Stimulated activated CD8-positive, alpha-beta memory T cell treated with anti-CD3 and anti-CD28 coated beads, Interleukin-12 subunit alpha, Interleukin-12 subunit beta, amount 100 ng/mL, for 1 hour (primary cell): Measurements from ENCODE around the gene WWOX.

ENCODE experiments used
- DNase-seq: peaks from one replicate; pipeline ENCODE4 v3.0.0-alpha.2; 2020; ENCODE audit warnings: low read depth

Gene WWOX

DNA sequence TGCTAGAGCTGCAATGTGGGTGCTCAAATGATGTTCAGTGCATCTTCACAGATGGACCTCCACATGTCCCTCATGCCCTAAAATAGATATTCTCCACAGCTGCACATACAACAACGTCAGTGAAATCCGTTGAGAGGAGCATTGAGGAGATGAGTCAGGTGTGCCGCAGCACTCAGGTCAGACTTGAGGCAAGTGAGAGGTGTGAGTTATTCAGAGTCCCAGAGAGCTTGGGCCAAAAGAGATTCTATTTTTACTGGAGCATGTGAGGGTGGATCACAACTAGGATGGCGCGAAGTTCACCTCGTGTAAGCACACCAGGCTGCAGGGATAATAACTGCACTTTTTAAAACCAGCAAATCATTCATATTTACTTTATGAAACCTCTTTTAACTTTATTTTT is 855.8 kb downstream of the WWOX start:
- no peak for DNase-seq

DNA sequence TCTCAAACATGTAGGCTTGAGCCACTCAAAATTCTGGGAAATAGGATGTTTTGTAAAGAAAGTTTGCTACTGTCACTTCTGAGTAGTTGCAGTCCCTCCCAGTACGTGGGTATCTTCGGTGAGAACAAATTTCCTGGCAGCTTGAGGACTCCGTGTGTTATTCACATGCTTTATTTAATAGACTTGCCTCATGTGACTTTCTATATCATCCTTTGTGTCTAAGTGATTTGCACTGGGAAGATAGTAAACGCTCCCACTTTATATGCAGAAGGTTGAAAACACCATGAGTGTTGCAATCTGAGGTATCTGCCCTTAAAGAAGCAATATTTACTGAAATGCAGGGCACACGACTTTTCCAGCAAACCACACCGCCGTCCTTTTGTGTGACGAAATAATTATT is 857.4 kb downstream of the WWOX start:
- DNase-seq = no peak

DNA sequence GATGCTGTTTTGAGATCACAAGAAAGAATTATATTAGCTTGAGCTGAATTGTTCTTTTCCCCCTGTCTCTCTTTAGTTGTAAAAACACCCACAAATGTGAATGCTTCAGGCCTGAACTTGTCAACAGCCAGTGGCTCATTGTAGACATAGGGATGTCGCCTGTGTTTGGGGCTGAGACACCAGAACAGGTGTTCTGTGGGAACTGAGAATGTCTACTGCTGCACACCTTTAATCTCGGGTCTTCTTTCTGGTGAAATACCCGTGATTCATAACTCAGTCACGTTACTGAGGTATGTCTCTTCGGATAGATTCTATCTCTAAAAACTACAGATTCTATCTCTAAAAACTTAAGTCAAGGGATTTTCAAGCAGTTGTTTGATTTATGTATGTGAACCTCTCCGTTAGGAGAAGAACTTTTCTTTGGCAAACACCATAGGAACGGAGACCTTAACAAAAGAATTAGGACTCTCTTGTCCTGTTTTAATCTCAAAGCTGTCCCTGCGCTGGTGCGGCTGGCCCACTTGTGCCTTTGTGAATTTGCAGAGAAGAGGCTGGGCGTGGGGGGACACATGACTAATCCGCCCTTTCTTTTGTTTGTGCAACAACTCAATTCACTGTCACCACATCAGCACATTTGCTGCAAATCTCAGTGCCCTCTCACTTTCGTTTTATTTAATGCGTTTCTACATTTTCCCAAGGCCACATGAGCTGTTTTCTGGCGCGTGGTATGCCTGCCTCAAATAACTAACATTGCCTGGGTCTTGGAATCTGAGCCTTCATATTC is 858.1 kb downstream of the WWOX start:
- DNase-seq = no peak

DNA sequence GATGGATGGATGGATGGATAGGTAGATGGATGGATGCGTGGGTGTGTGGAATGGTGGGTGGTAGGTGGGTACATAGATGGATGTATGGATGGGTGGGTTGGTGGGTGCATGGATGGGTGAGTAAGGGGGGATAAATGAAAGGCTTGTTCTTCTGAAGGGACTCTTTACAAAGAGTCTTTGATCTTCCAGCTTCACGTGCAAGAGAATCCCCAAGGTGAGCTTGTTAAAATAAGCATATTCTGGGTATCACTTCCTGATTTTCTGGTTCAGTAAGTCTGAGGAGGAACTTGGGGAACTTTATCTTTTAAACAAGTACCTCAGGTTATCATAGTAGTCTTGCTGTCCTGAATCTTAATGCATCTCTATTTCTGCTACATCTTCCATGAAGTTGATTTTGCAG is 862.0 kb downstream of the WWOX start:
- DNase-seq = no peak

DNA sequence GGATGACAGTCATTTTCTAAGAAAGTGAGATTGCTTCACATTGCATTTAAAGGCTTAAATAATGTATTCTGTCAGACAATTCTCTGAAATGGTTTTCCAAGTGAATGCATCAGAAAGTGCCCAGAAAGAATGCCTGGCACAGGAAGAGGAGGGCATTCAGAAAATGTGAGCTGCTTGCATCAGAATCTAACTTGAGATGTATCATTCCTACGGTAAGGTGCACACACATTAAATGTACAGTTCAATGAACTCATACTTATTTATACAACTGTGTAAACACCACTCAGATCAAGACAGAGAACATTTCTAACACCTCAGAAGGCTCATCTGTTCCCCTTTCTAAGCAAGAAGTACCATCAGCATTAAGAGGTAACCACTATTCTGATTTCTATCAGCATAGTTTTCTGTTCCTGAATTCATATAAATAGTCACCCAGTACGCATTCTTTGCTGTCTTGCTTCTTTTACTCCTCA is 863.0 kb downstream of the WWOX start:
- DNase-seq = no peak

DNA sequence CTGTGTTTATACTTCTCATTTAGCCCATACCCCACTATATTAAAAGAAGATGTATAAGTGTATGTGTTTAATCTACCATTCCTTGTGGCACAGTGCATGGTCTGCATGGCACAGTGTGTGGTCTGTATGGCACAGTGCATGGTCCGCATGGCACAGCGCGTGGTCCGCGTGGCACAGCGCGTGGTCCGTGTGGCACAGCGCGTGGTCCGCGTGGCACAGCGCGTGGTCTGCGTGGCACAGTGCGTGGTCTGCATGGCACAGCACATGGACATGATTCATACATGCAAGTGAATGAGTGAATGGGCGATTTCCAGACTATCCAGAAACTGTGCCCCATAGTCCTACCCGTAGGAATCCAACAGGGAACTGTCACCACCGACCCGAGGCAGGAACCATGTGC is 868.5 kb downstream of the WWOX start:
- DNase-seq = no peak

DNA sequence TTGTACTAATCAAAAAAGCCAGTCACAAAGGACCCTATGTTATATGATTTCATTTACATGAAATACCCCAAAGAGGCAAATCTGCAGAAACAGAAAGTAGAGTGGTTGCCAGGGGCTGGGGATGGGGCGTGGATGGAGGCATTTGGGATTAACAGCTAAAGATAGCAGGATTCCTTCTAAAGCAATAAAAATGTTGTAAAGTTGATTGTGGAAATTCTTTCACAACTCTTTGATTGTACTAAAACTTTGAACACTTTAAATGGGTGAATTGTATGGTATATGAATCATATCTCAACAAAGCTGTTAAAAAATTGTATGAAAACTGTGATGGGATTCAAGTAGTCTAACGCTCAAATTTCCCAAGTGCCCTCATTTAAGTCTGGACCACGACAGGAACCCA is 870.3 kb downstream of the WWOX start:
- no peak for DNase-seq

DNA sequence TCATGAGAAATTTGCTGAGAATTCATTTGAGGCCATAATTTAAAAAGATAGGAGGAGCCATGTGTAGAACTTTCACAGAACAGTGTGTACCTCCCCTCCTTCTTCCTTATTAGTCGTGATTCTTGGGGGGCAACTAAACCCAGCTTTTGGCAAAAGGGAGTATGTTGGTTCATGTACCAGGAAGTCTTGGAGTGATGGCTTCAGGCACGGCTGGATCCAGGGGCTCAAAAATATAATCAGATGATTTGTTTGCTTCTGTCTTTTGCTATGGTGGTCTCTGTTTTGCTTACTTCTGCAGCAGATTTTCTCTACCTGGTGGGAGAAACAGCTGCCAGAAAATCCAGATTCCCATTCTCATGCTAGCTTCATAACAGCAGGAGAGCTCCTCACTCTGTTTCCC is 871.2 kb downstream of the WWOX start:
- DNase-seq = no peak

DNA sequence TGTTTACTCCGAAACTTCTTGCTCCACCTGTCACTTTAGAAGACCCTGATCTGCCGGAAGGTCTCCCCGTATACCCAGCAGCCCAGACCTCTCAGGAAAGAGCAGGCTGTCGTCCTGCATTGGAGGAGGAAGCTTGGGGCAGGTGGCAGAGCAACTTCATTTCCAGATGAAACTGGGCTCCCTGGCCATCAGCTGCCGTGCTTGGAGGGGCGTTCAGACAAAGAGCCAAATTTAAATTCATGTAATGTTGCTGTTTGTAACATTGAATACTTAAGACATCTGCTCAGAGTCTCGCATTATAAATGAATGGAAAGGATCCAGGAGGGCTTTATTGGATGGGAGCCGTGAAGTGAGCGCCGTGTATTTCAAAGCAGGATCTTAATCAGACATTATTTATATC is 872.6 kb downstream of the WWOX start:
- DNase-seq = no peak

DNA sequence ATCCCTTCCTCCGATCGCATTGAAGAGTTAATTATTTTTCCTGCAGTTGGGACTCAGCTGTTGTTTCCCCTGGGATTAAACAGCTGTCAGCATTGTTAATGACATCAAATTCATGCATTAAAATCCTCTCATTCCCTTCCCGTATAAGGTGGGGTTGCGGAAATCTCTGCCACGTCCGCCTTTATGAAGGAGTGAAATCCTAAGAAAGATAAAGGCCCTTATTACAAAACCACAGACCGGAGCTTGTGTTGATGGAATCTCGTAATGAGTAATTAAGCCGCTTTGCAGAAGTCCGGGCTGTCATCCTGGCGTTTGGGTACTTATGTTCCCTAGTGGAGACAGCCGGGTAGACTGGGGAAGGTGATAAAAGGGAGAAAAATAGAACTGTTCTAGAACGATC is 873.5 kb downstream of the WWOX start:
- no peak for DNase-seq

DNA sequence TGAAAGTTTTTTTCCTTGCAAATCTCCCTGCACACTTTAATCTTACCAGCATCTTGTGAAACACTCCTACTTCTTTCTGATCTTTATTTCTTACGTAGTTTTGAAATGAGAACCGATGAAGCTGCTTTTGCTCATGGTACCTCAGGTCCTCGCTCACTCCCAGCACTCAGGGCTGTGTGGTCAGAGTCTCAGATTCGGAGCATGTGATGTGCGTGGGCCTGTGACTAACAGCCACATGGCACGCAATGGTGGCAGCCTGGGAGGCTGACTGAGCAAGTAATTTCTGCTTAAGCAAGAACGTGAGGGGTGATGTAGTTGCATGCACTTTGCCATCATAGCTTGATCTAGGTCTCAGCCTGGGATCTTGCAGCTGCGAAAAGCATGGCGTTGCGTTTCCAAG is 876.8 kb downstream of the WWOX start:
- no peak for DNase-seq

DNA sequence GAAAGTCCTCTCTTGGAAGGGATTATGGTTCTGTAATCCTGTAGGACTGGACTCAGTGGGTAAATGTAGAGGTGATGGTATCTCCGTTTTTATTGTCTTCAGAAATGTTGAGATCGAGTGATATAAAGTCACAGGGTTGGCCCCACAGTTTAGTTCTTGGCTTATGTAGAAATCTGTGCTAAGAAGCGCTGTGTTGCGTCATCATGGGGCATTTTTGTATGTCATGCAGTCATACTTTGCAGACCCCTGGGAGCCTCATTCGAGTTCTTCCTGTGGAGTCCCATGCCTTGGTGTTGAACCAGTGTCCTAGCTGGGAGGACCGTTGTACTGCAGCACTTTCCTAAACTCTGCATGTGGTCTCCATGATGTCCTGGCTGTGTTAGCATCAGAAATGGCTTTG is 881.4 kb downstream of the WWOX start:
- DNase-seq = no peak

DNA sequence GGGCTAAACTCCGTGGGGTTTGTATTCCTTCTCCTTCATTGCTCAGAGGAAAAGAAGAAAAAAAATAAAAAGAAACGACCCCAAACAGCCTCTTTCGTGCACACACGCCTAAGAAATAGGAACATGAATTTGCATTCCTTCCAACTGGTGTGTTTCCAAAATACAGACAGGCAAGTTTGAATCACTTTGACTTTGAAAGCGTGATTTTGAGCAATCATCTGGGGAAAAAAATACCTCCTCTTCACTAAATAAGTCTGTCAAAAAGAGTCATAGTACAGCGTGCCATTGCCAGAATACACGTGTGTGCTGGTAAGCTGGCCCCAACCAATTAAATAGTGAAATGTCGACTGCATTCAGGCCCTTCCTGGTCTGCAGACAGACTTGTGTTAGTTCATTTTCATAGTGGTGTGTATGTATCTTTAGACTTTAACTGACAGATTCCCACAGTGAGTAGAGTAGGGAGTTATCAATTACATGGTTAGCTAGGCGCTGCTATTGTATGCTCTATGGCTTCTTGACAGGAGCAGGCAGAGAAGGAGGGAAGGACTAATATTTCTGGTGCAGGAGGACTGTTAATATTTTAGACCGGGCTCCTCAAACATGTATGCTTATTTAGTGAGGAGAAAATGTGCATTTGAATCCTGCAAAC is 882.8 kb downstream of the WWOX start:
- DNase-seq = no peak

DNA sequence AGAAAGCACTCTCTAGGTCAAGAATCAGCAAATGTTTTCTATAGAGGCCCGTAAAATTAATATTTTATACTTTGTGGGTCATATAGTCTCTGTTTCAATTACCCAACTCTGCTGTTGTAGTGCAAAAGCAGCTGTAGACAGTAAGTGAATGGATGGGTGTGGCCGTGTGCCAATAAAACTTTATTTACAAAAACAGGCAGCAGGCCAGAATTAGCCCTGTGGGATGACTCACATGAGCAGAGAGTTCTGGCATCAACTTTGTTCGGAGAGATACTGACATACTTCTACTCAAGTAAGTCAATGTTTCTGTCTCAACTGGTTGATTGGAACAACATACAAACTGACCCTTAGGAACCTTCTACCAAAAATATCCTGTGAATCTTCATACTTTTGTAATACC is 884.9 kb downstream of the WWOX start:
- no peak for DNase-seq

DNA sequence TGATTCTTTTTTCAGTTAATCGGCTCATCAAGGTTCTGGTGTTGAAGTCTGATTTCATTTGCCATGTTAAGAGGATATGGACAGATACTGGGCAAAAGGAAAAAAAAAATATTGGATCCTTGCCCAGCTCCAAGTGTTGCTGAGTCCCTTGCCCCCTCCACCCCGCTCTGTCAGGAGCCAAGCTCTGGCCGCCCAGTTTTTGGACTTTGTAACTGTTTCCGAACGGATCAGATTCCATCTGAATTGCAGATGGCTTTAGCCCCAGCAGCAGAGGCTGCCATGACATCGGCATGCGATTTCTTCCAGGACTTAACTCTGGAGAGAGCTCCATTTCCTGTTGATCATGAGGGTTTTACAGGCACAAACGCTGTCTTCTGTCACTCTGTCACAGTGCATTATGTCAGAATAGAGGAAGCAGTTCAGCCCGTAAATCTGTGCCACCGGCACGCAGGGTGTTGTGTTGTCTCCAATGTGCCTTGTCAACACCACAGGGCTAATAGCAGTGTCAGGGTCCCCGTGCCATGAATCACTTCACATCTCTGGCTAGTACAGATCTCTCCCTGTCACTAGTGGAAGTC is 885.5 kb downstream of the WWOX start:
- DNase-seq = no peak

DNA sequence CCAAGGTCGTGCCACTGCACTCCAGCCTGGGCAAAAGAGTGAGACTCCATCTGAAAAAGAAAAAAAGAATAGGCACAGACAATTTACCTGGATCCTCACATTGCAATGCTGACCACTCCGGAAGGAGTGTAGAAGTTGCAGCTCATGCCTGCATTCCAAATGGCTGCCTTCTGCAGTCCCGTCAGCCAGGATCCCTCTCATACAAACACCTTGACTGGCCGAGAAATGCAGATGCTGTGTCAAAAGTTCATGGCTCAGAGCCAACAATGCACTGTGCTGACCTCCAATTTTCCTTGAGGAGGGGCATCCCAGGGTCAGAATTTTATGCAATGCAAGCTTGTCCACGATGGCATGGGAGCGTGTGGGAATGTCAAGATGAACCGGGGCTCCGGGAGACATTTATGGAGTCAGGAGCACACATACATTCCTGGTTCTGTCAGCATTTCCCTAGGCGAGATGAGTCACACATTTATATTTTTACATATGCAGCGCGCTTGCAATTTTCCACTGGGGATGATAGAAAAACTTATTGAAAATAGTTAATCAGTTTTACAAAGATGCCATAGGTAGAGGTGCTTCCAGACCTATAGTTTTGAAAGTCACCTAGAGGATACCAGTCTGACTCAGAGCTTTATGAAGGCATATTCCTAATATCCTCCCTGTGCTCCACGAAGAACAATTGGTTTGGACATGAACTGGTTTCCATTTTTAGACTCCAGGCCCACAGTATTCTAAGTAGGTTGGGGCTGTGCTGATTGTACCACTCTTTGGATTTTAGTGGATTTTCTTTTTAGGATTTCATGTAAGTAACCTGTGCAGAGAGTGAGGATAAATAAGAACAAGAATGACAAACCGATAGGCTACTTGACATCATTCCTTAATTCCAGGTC is 886.5 kb downstream of the WWOX start:
- DNase-seq = no peak

DNA sequence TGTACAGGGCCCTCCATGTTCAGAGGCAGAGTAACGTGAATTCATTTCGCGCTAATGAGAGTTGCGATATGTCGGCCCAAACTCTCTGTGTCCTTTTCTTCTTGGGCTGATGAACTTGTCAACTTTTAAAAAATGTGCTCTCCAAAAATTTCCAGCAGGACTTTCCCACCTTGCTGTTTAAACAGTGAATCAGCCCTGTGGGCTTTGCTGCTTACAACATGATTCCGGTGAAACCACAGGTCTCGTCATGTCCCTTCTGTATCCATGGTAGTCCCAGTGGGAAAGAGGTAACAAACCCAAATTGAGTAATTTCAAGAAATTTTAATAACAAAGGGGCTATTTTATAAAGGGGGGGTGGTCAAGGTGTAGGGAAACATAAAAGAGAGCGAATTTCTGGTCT is 888.2 kb downstream of the WWOX start:
- DNase-seq = no peak

DNA sequence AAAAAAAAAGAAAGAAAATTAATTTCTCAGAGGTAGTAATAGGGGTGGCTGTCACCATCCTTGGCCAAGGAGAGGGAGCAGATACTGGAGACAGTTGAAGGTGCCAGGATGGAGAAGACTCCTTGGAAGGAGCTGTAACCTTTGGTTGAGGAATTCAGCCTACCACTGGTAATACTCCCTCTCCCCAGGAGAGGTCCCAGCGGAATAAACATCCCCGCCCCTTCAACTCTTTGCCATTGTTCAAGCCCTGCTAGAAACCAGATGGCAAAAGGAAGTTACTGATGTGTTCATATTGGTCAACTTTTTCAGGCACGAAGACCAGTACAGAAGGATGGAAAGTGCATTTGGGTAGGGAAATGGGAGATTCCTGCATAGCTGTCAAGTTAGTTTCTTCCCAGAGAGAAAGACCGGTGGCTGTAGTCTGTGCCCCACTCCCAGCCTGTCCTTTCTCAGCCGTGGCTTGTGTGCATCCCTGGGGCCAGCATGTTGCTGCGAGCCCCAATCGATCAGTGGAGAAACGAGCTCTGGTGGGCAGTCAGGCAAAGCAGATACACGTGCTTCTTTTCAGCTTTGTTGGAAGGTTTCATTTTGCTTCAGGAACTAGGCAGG is 889.0 kb downstream of the WWOX start:
- no peak for DNase-seq

DNA sequence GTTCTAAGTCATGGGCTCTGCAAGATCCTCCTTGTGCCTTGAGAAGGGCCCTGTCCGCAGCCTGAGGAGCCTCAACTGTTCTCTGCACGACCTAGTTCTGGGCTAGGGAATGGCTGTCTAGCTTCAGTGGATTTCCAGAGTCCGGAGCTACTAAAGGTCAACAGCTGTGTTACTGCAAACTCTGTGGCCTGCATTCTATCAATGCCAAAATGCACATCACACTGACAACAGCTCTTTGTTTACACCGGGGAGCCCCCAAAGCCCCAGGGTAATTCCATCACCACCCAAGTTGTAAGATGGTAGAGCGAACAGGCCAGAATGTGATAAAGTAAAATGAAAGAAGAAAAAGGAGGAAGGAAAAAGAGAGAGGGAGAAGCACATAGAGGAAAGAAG is 890.9 kb downstream of the WWOX start:
- no peak for DNase-seq

DNA sequence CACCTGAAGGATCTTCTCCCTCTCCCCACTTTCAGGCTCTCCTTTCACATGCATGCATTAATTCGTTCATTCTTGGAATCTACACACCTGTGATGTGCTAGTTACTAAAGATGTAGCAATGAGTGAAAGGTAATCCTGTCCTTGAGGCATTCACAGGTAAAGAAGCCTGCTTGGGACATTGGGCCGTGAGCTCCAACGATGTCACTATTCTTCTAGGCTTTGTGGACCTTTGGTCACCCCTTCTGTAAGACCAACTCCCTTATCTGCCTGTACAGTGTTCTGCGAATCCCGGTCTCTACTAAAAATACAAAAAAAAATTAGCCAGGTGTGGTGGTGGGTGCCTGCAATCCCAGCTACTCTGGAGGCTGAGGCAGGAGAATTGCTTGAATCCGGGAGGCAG is 892.5 kb downstream of the WWOX start:
- no peak for DNase-seq

DNA sequence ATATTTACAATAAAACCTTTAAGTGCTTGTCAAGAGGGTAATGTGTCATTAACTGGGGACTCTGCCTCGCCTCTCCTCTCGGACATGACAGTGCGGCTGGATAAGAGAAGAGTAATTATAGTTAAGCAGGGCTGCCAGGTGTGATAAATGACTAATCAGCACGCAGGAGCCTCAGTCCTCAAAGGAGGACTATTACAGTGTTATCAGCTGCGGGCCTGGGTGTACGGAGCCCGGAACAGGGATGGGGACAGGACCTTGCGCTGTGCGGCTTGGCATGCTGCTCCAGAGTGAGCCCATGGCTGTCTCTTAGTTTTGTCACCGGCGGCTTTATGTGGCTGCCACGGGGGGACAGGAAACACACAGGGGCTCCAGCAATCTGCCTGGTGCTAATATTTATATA is 893.9 kb downstream of the WWOX start:
- no peak for DNase-seq

DNA sequence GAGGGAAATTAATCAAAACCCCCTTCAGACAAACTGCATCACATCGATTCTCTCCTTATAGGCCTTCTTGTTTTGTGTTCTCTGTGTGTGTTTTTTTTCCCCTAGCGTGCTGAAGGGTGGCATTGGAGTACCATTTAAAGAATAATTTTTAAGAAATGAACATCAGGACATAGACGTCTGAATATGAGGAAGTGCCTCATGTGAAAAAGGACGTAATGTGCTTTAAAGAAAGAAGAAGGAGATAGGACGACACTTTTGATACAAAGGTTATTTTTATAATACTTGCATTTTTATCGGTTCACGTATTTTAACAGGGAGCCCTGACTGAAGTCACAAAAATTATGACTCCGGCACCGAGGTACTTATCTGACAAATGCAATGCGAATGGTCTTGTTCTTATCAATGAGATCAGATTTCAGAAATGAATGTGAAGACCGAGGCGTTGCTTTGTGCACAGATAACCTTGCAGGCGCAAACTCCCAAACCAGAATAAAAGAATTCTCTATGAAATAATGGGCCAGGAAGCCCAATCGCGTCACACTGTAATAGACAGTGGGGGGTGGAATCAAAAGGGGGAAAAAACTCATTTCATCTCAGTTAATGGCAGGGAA is 894.8 kb downstream of the WWOX start:
- DNase-seq = no peak
